NT2/D1 (cell line): ENCODE results near the gene KIZ.

Experiments used
- YY1 ChIP-seq: IDR thresholded peaks from 2 replicates; pipeline ENCODE4 v1.6.1; 2011; ENCODE audit not compliant: insufficient read length, insufficient read depth
- ZNF274 ChIP-seq: IDR thresholded peaks from 2 replicates; pipeline ENCODE4 v1.6.1; 2011; ENCODE audit warnings: mild to moderate bottlenecking, low read depth, low read length

DNA sequence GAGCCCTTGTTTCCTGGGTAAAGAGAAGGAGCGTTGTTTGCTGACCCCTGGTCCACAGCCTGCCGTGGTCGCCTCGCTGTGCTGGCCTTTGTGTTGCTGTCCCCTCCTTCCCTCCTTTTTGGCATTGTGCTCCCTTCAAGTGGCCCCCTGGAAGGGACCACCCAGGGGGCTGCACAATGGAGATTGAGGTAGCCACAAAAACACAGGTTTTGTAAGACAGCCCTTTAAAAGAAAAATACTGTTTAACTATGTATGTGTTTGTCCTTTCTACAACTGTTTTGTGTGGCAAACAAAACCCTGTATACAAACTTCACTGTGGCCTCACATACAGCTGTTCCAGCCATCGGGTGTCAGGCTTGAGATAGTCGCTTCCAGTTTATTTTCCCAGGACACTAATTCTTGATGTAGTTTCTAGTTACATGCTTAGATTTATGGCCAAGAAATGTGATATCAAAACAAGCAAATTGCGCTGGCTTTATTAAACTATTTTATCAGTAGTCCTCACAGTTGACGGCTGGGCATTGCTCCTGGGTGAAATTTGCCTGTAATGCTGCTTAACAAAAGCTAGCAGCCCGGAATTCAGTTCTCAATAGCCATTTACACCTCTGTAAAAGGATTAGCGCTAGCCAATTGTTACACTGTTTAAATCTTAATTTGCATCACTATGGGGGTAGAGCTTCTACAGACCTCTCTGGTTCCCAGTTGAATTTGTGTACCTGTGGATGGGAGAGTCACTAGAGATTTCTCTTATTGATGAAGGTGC is 64.1 kb downstream of the KIZ start:
- TF ChIP-seq ZNF274 (no peak), YY1 (no peak)
